NB4 (cell line): ENCODE measurements around the gene B4GALNT4.

Experiments used
- CTCF ChIP-seq: IDR thresholded peaks from one replicate; pipeline ENCODE4 v1.5.1; 2012; ENCODE audit warnings: low read depth, low read length
- MAX ChIP-seq: IDR thresholded peaks from 2 replicates; pipeline ENCODE4 v1.6.1; 2011; ENCODE audit warnings: low read depth, low read length
- POLR2A ChIP-seq: IDR thresholded peaks from 2 replicates; pipeline ENCODE4 v1.6.1; 2011; ENCODE audit warnings: mild to moderate bottlenecking; ENCODE audit not compliant: insufficient read length; ENCODE audit errors: extremely low read depth

- TF ChIP-seq CTCF, result no peak
- no peak for TF ChIP-seq POLR2A
- TF ChIP-seq MAX, result no peak
These were observed at the start of gene B4GALNT4 for GRCh38 chr11:369336-370018.
